Measurements from ENCODE around the gene AP1M2. TPM values are rescaled to one million over a fixed set of nuclear protein-coding genes. Genes with fewer than 3 reads are reported as not detected.

AP1M2 gene
- total RNA-seq: not detected

GRCh38 chr19:10587022-10587838, at the start of gene AP1M2:
TSS of gene AP1M2 (minus strand) at chr19:10587312. CDS start at chr19:10587231, 81 bp downstream.

GRCh38 chr19:10625003-10625761, 38.1 kb upstream of the AP1M2 start, which contains the start of gene SLC44A2:
TSS of gene SLC44A2 (plus strand) at chr19:10625553. CDS start at chr19:10625634, 81 bp downstream.

DNA sequence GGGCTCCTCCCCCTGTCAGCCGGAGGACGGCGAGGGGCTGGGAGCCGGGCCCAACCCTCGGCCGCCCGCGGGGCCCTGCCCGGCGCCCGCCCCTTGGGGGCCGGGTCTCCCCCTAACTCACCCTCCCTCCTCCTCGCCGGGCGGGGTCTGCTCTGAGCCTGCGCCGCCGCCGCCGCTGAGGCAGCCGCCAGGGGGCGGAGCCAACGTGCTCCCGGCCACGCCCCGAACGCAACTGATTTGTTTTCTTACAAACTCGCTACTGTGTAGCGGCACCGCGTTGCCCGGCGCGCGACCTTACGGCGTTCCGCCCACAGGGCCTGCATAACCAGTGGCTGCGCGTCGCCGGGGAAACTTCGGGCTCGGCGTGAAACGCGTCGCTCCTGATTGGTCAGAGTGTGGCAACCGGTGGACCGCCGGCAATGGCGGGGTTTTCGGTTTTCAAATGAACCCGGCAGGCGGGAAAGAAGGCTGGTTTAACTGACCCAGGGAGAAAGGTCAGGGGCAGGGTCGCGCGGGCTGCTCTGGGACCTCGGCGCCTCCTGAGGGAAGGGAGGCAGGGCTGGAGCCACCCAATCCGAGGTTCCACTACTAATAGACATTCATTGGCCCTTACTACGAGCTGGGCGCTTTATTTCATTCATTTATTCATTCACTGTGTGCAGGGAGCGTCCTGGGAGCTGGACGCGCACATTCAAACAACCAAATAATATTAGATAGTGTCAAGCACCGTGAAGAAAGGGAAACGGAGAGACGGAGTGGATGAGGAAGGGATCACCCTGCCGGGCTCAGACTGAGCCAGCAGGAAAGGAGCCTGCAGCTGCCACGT, 18.1 kb downstream of the AP1M2 start, which contains the start of gene CDKN2D:
Gene CDKN2D (minus strand): TSS at position 154 of the 826 bp plus-strand sequence. CDS start 326 bp downstream, outside the sequence.

DNA sequence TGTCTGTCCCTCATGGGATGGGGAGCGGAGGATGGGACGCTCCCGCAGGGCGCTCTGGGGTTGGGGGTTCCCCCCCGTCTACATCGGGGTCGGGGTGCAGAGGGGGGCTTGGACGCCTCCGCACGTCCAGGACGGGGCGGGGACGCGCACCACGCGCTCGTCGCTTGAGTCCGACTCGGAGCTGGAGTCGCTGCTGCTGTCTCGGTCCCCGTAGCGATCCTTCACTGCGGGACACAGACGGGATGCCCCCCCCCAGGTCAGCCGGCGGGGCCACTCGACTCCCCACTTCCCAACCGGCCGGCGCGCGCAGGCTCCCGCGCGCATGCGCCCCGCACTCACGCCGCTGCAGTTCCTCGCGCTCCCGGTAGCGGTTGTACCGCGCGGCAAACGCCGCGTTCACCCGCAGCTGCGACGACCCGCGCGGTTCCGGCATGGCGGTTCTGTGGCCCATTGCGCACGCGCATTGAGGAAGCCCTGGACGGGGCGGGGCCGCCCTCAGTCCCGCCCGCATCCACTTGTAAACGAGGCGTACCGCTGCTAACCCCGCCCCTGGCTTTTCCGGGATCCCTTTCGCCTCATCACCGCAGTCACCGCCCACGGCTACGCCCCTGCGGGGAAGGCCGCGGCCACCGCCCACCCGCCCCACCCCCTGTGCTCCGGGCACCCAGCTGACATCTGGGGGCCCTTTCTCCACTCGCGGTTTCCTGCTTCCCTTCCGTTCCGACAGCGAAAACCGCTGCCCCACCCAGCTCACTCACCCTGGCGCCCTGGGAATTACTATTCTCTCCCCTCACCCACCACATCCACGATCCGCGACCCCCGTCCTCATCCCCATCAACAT, 21.3 kb downstream of the AP1M2 start, which contains the start of gene KRI1:
Gene KRI1 (minus strand): TSS at position 444 of the 841 bp plus-strand sequence. CDS start 11 bp downstream, at position 433.

GRCh38 chr19:10543420-10544241, 43.5 kb downstream of the AP1M2 start, which contains the start of gene ATG4D:
TSS of gene ATG4D (plus strand) at chr19:10543904. CDS start at chr19:10544091, 187 bp downstream.

Small RNA genes lying within 50 kb of the gene (microRNA-seq; reads per million reads assigned to microRNA genes)
- gene MIR1238 (ENCODE audit: borderline microRNAs expressed, borderline replicate concordance): not detected

Other genes with a start within 250 kb of the AP1M2 start
- 100 to 1,000 TPM; 234 to 244 TPM for gene ICAM3, start 247.7 kb downstream of the AP1M2 start, total RNA-seq
- 100 to 1,000 TPM; 214 to 232 TPM for gene TYK2, start 206.7 kb downstream of the AP1M2 start, total RNA-seq
- gene CDC37, start 183.8 kb downstream of the AP1M2 start, total RNA-seq: 100 to 1,000 TPM; 208 to 225 TPM
- 10 to 100 TPM; 31.7 to 32.6 TPM for gene PDE4A, start 166.8 kb downstream of the AP1M2 start, total RNA-seq
- 10 to 100 TPM; 80.0 to 81.0 TPM for gene KEAP1, start 84.0 kb downstream of the AP1M2 start, total RNA-seq
- under 1 TPM; 0.26 to 0.35 TPM for gene S1PR5, start 69.9 kb downstream of the AP1M2 start, total RNA-seq
- 10 to 100 TPM; 34.2 to 35.1 TPM for gene ATG4D, start 43.4 kb downstream of the AP1M2 start, total RNA-seq
- gene KRI1, start 21.3 kb downstream of the AP1M2 start, total RNA-seq: 10 to 100 TPM; 62.7 to 67.1 TPM
- 10 to 100 TPM; 68.7 to 76.2 TPM for gene CDKN2D, start 18.3 kb downstream of the AP1M2 start, total RNA-seq
- 100 to 1,000 TPM; 161 to 163 TPM for gene SLC44A2, start 38.2 kb upstream of the AP1M2 start, total RNA-seq
- 100 to 1,000 TPM; 326 to 333 TPM for gene ILF3, start 67.0 kb upstream of the AP1M2 start, total RNA-seq
- gene QTRT1, start 114.1 kb upstream of the AP1M2 start, total RNA-seq: 10 to 100 TPM; 34.2 to 37.7 TPM
- 100 to 1,000 TPM; 259 to 262 TPM for gene DNM2, start 130.8 kb upstream of the AP1M2 start, total RNA-seq
- gene TMED1, start 248.9 kb upstream of the AP1M2 start, total RNA-seq: 10 to 100 TPM; 11.4 to 11.8 TPM

Data from activated naive CD4-positive, alpha-beta T cell treated with anti-CD3 and anti-CD28 coated beads, Interleukin-2, amount 10 ng/mL, durations not matched to agents 5 hours and 36 hours (primary cell).